AG10803 (cell line): ENCODE data around the gene ABCB11.

ENCODE experiments used
- DNase-seq: peaks from one replicate; pipeline ENCODE4 v3.0.0; 2010; ENCODE audit warnings: low read depth
- H3K4me3 ChIP-seq: 2 replicates; pipeline ENCODE4 v1.5.1; 2011; ENCODE audit warnings: mild to moderate bottlenecking, low read length, control low read depth
- TF ChIP-seq, protein P1 (sequence below): conservative IDR thresholded peaks from 2 replicates; pipeline ENCODE4 v1.5.1; 2011; ENCODE audit warnings: mild to moderate bottlenecking, low read length, control low read depth, inconsistent platforms

The ABCB11 gene

DNA sequence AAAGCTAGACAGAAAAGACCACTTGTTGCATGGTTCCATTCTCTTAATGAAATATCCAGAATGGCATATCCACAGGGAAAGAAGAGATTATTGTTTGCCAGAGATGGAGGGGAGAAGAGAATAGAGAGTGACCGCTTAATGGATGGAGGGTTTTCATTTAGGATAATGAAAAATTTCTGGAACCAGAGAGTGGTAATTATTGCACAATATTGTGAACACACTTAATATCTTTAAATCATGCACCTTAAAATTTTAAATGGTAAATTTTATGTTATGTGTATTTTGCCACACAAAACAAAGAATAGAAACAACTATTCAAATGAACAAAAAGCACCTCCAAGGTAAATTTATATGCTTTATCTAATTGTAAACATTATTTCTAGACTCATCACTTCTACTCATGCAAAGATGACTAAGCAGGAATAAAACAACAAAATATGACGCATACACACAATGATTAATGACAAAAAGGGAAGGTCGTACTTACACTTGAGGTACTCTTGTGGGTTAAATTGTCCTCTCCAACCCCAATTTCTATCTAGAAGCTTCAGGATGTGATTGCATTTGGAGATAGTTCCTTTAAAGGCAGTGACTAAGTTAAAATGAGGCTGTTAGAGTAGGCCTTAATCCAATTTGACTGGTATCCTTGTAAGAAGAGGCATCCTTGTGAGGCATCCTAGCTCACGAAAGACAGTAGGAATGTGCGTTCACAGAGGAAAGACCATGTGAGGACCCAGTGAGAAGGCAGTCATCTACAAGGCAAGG, 19.5 kb upstream of the ABCB11 start:
- DNase-seq, result no peak
- TF ChIP-seq, protein P1, sequence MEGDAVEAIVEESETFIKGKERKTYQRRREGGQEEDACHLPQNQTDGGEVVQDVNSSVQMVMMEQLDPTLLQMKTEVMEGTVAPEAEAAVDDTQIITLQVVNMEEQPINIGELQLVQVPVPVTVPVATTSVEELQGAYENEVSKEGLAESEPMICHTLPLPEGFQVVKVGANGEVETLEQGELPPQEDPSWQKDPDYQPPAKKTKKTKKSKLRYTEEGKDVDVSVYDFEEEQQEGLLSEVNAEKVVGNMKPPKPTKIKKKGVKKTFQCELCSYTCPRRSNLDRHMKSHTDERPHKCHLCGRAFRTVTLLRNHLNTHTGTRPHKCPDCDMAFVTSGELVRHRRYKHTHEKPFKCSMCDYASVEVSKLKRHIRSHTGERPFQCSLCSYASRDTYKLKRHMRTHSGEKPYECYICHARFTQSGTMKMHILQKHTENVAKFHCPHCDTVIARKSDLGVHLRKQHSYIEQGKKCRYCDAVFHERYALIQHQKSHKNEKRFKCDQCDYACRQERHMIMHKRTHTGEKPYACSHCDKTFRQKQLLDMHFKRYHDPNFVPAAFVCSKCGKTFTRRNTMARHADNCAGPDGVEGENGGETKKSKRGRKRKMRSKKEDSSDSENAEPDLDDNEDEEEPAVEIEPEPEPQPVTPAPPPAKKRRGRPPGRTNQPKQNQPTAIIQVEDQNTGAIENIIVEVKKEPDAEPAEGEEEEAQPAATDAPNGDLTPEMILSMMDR, result no peak
- no peak overlapping the region for H3K4me3 ChIP-seq

DNA sequence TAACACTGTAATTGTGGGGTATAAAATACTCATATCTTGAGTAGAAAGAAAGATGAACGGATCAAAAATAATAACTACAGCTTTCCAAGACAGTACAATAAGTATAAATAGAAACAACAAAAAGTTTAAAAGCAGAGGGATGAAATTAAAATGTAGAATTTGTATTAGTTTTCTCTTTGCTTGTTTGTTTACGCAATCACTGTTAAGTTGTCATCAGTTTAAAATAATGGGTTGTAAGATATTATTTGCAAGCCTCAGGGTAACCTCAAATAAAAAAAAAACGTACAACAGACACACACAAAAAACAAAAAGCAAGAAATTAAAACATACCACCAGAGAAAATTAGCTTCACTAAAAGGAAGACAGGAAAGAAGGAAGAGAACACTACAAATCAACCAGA, 18.0 kb upstream of the ABCB11 start:
- TF ChIP-seq, protein P1, result no peak
- no peak for DNase-seq

DNA sequence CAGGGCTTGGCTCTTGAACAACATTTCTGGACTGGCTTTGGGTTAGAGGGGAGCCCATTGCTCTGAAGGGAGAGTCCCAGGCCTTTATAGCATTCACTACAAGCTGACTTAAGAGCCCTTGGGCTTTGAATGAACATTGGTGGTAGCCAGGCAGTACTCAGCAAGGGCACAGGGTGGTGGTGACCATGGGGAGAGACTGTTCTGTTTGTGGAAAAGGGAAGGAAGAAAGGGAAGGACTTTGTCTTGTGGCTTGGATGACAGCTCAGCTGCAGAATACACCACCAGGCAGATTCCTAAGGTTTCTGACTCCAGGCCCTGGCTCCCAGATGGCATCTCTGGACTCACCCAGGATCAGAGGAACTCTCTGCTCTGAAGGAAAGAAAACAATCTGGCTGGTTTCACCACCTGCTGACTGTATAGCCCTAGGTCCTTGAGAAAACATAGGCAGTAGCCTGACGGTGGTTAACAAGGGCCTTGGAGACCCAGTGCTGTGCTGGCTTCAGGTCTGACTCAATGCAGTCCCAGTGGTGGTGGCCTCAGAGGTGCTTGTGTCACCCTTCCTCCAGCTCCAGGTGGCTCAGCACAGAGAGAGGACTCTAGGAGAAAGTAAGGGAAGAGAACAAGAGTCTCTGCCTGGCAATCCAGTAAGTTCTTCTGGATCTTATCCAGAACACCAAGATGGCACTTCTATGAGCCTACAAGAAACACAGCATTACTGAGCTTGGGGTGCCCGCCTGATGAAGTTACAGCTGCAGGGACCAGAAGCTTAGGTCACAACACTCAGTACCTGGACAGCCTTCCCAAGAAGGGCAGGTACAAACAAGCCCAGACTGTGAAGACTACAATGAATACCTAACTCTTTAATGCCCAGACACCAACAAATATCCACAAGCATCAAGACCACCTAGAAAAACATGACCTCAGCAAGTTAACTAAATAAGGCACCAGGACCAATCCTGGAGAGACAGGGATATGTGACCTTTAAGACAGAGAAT, 16.4 kb upstream of the ABCB11 start:
- no peak overlapping the region for H3K4me3 ChIP-seq
- no peak for DNase-seq
- TF ChIP-seq, protein P1, result no peak

More for the DNA sequence above, 18.0 kb upstream of the ABCB11 start:
- H3K4me3 ChIP-seq, result no peak overlapping the region

DNA sequence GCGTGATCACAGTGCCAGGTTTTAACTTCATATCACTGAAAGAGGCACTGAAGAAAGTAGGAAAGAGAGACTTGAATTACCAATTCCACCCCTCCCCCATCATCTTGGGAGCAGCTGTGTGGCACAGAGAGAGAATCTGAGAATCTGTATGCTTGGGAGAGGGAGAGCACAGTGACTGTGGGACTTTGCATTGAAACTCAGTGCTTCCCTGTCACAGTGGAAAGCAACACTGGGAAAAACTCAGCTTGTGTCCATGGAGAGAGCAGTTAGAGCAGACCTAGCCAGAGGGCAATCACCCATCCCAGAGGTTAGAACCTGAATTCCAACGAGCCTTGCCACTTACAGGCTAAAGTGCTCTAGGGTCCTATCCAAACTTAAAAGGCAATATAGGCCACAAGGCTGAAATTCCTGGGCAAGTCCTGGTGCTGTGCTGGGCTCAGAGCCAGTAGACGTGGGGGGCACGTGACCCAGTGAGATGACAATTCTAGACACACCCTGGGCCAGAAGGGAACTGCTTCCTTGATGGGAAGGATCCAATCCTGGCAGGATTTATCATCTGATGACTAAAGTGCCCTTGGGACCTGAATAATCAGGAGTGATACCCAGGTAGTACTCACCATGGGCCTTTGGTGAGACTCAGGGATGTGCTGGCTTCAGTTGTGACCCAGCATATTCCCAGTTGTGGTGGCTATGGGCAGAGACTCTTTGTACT, 15.5 kb upstream of the ABCB11 start:
- DNase-seq, result no peak
- TF ChIP-seq, protein P1, result no peak
- no peak overlapping the region for H3K4me3 ChIP-seq

DNA sequence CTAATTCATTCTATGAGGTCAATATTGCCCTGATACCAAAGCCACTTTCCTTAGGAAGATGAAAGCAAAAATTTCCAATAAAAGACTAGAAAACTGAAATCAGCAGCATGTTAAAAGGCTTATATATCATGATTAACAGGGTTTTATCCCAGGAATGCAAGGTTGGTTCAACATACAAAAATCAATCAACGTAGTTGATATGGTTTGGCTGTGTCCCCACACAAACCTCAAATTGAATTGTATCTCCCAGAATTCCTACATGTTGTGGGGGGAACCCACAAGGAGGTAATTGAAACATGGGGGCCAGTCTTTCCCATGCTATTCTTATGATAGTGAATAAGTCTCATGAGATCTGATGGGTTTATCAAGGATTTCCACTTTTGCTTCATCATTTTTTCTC, 11.7 kb upstream of the ABCB11 start:
- TF ChIP-seq, protein P1, result no peak
- no peak overlapping the region for H3K4me3 ChIP-seq

DNA sequence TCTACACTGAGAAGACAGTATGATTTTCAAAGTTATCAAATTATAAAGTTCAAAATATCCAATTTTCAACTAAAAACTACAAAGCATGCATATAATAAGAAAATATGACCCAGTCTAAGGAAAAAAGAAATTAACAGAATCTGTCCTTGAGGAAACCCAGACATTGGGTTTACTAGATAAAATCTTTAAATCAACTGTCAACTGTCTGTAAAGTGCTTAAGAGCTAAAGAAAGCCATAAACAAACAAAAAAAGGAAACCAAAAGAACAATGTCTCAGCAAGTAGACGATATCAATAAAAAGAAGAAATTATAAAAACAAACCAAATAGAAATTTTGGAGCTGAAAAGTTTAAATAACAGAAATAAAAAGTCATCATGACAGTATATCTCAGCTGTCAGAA, 10.5 kb upstream of the ABCB11 start:
- TF ChIP-seq, protein P1, result no peak
- DNase-seq, result no peak
- no peak overlapping the region for H3K4me3 ChIP-seq

More for the DNA sequence above, 11.7 kb upstream of the ABCB11 start:
- DNase-seq, result no peak
